Kidney epithelial cell (primary cell): ENCODE data around the gene RUNX2. TPM values are rescaled to one million over a fixed set of nuclear protein-coding genes. Genes with fewer than 3 reads are reported as not detected.

ENCODE experiments used
- DNase-seq: peaks from one replicate; pipeline ENCODE4 v3.0.0-alpha.2; 2010; ENCODE audit warnings: low read depth
- H3K27me3 ChIP-seq: 2 replicates; pipeline ENCODE4 v1.6.0; 2011; ENCODE audit warnings: low read length; ENCODE audit not compliant: control insufficient read depth, insufficient read depth
- H3K36me3 ChIP-seq: 2 replicates; pipeline ENCODE4 v1.5.1; 2011; ENCODE audit warnings: low read length; ENCODE audit not compliant: control insufficient read depth, insufficient read depth
- H3K4me3 ChIP-seq: 2 replicates; pipeline ENCODE4 v1.5.1; 2011; ENCODE audit warnings: low read depth, mild to moderate bottlenecking, control low read depth, low read length
- CTCF ChIP-seq: IDR thresholded peaks from 2 replicates; pipeline ENCODE4 v1.5.1; 2011; ENCODE audit warnings: mild to moderate bottlenecking, moderate library complexity, low read length, control low read depth, inconsistent platforms; ENCODE audit not compliant: insufficient read depth, poor library complexity, severe bottlenecking
- total RNA-seq: library from RNA; depleted of rRNA; stranded (reverse); fragments of >200 nt; gene quantifications from 2 replicates; pipeline ENCODE4 v1.2.3, GENCODE V29; 2015

RUNX2 gene
- total RNA-seq, 1 donor from 2014 or later, result 9.2 TPM

GRCh38 chr6:45411959-45412358, 83.8 kb downstream of the RUNX2 start:
- TF ChIP-seq CTCF, result no peak
- no peak for DNase-seq
- Histone ChIP-seq H3K27me3 (no peaks in the 10 kb centered on the region), H3K4me3 (no peak overlapping the region), H3K36me3 (no peaks in the 10 kb centered on the region)

GRCh38 chr6:45415315-45415714, 87.2 kb downstream of the RUNX2 start:
- TF ChIP-seq CTCF, result no peak
- H3K36me3 ChIP-seq, result no peaks in the 10 kb centered on the region
- no peak for DNase-seq
- H3K27me3 ChIP-seq, result no peaks in the 10 kb centered on the region
- H3K4me3 ChIP-seq, result no peak overlapping the region

GRCh38 chr6:45415788-45416518, 87.8 kb downstream of the RUNX2 start:
- H3K27me3 ChIP-seq, result no peaks in the 10 kb centered on the region
- TF ChIP-seq CTCF, result no peak

GRCh38 chr6:45416700-45417099, 88.6 kb downstream of the RUNX2 start:
- TF ChIP-seq CTCF, result no peak
- DNase-seq, result no peak
- H3K27me3 ChIP-seq, result no peaks in the 10 kb centered on the region
- no peak overlapping the region for H3K4me3 ChIP-seq
- no peaks in the 10 kb centered on the region for H3K36me3 ChIP-seq

More at GRCh38 chr6:45415788-45416518, 87.8 kb downstream of the RUNX2 start:
- no peak for DNase-seq
- Histone ChIP-seq H3K36me3 (no peaks in the 10 kb centered on the region), H3K4me3 (no peak overlapping the region)

- DNase-seq, result no peak
- no peaks in the 10 kb centered on the region for H3K36me3 ChIP-seq
- no peak for TF ChIP-seq CTCF
- no peak overlapping the region for H3K4me3 ChIP-seq
- no peaks in the 10 kb centered on the region for H3K27me3 ChIP-seq
Measured at GRCh38 chr6:45417436-45417835, 89.3 kb downstream of the RUNX2 start.

GRCh38 chr6:45419571-45420082, 91.5 kb downstream of the RUNX2 start:
- Histone ChIP-seq H3K27me3 (no peaks in the 10 kb centered on the region), H3K36me3 (no peaks in the 10 kb centered on the region), H3K4me3 (peak overlapping the region; percentile 100)
- TF ChIP-seq CTCF, result peak; percentile 38
- DNase-seq, result no peak
